ENCODE data around the gene KLF18. TPM values are rescaled to one million over a fixed set of nuclear protein-coding genes. Genes with fewer than 3 reads are reported as not detected.

KLF18 gene
- total and polyA plus RNA-seq, 4 donors, result not detected

GRCh38 chr1:44103270-44104131 lies 37.9 kb downstream of the KLF18 start:
- Histone ChIP-seq H3K9me3 (ENCODE audit: control insufficient read depth in 4 of 4, insufficient read depth in 3 of 4, low read length in 3 of 4) (peaks cover 0 to 3% (median 0%) of the 10 kb centered on the region in 4 donors), H3K4me3 (no peak overlapping the region), H3K36me3 (ENCODE audit: control insufficient read depth in 4 of 4, insufficient read depth in 4 of 4, low read length in 4 of 4) (no peaks in the 10 kb centered on the region), H3K27ac (ENCODE audit: low read depth in 1 of 2, low read length in 1 of 2) (no peak overlapping the region), H3K27me3 (ENCODE audit: control insufficient read depth in 3 of 3, insufficient read depth in 3 of 3, low read length in 2 of 3) (peaks cover 0 to 5% (median 0%) of the 10 kb centered on the region in 3 donors), H3K4me1 (ENCODE audit: control insufficient read depth in 5 of 5, insufficient read depth in 5 of 5, low read length in 5 of 5) (no peaks in the 10 kb centered on the region), H3K9ac (ENCODE audit: insufficient read depth in 1 of 2, low read length in 2 of 2) (no peak overlapping the region)
- no peak for TF ChIP-seq CTCF (IDR thresholded peaks at IDR 0.05; ENCODE audit: control extremely low read depth, extremely low read depth)
- WGBS, 2 donors, result 75 to 77% methylated on average over 46 of the region's 46 CpGs
- DNase-seq (peak in 2 of 3 donors; percentile 3 to 25), ATAC-seq (ENCODE audit: insufficient read depth, low FRiP score) (no peak)

GRCh38 chr1:44101328-44101727 lies 40.1 kb downstream of the KLF18 start:
- Histone ChIP-seq H3K4me1 (ENCODE audit: control insufficient read depth in 5 of 5, insufficient read depth in 5 of 5, low read length in 5 of 5) (no peaks in the 10 kb centered on the region), H3K9me3 (ENCODE audit: control insufficient read depth in 4 of 4, insufficient read depth in 3 of 4, low read length in 3 of 4) (peaks cover 0 to 3% (median 0%) of the 10 kb centered on the region in 4 donors), H3K9ac (ENCODE audit: insufficient read depth in 1 of 2, low read length in 2 of 2) (no peak overlapping the region), H3K4me3 (no peak overlapping the region), H3K27me3 (ENCODE audit: control insufficient read depth in 3 of 3, insufficient read depth in 3 of 3, low read length in 2 of 3) (peaks cover 0 to 4% (median 0%) of the 10 kb centered on the region in 3 donors), H3K27ac (ENCODE audit: low read depth in 1 of 2, low read length in 1 of 2) (no peak overlapping the region), H3K36me3 (ENCODE audit: control insufficient read depth in 4 of 4, insufficient read depth in 4 of 4, low read length in 4 of 4) (no peaks in the 10 kb centered on the region)
- DNase-seq (no peak), ATAC-seq (ENCODE audit: insufficient read depth, low FRiP score) (no peak)
- 64 to 86% methylated on average over 7 of the region's 7 CpGs for WGBS, 2 donors
- no peak for TF ChIP-seq CTCF (IDR thresholded peaks at IDR 0.05; ENCODE audit: control extremely low read depth, extremely low read depth)

- Histone ChIP-seq H3K9me3 (ENCODE audit: control insufficient read depth in 4 of 4, insufficient read depth in 3 of 4, low read length in 3 of 4) (peaks cover 0 to 3% (median 0%) of the 10 kb centered on the region in 4 donors), H3K4me3 (no peak overlapping the region), H3K4me1 (ENCODE audit: control insufficient read depth in 5 of 5, insufficient read depth in 5 of 5, low read length in 5 of 5) (no peaks in the 10 kb centered on the region), H3K36me3 (ENCODE audit: control insufficient read depth in 4 of 4, insufficient read depth in 4 of 4, low read length in 4 of 4) (no peaks in the 10 kb centered on the region), H3K27me3 (ENCODE audit: control insufficient read depth in 3 of 3, insufficient read depth in 3 of 3, low read length in 2 of 3) (no peaks in the 10 kb centered on the region), H3K9ac (ENCODE audit: insufficient read depth in 1 of 2, low read length in 2 of 2) (no peak overlapping the region), H3K27ac (ENCODE audit: low read depth in 1 of 2, low read length in 1 of 2) (no peak overlapping the region)
- WGBS, 2 donors, result 87% methylated on average over 9 of the region's 9 CpGs
- ATAC-seq (ENCODE audit: insufficient read depth, low FRiP score) (no peak), DNase-seq (no peak)
- TF ChIP-seq CTCF (IDR thresholded peaks at IDR 0.05; ENCODE audit: control extremely low read depth, extremely low read depth), result no peak
Observed at GRCh38 chr1:44100183-44100868, 41.1 kb downstream of the KLF18 start.
